HG02588 (cell line): ENCODE results near the gene GUCY1A2.
A peak's percentile ranks its signal among the peaks of the same experiment; 100 is the strongest.

ENCODE experiments used
- ATAC-seq: cut with Tn5 transposase; IDR thresholded peaks from one replicate; pipeline ENCODE4 v1.9.1; 2021; ENCODE audit warnings: mild to moderate bottlenecking, moderate library complexity; ENCODE audit not compliant: unreplicated experiment

Gene GUCY1A2

GRCh38 chr11:106763501-106763900, 254.8 kb downstream of the GUCY1A2 start:
- no peak for ATAC-seq

DNA sequence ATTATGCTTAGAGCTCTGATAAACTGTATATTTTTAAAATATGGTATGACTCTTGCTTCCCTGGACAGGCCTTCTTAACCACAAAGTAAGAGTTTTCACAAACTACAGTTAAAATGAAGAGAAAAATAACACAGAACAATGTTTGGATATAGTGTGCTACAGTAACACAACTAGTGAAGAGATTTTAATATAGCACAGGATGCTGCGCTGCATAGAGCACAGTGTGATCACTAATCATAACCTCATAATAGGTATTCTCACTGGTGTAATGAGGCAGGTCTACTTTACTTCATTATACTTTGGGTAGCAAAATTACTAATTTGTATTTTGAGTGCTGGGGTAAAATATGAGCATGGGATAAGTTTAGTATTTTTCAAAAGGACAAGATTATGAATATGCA, 256.5 kb downstream of the GUCY1A2 start:
- ATAC-seq: no peak

DNA sequence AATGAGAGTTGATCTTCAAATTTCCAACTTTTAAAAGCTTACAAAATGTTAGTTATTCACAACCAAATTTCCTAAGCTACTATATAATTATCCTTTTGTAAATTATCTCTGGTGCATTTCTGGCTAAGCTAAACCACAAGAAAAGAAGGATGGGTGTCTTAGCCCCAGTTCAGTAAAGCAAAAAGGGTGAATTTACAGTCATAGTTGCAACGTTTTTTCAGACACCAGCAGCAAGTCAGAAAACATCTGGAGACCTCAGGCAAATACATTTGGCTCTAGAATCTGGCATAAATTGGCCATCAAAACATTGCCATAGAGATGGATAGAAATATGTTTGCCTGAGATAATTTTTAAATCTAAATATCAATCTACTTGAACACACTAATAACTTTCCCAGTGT, 257.0 kb downstream of the GUCY1A2 start:
- ATAC-seq: no peak

DNA sequence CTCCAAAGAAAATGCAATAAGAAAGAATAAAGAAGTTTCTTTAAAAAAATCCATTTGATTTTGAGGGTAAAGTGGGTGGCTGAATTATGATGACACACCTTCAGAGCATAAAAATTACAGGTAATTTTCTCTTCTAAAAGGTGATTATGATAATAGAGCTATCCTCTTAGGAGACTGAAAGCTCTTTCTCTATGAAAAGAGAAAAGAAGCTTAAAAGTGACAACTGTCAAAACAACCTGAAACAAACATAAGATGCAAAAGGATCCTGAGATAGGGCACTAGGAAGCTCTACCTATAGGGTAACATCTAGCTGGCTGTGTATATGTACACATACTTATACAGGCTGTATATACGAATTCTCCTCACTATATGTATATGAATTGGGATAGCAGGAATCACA, 270.2 kb downstream of the GUCY1A2 start:
- ATAC-seq: no peak

- ATAC-seq: no peak
These were observed 272.3 kb downstream of the GUCY1A2 start for GRCh38 chr11:106745941-106746340.

DNA sequence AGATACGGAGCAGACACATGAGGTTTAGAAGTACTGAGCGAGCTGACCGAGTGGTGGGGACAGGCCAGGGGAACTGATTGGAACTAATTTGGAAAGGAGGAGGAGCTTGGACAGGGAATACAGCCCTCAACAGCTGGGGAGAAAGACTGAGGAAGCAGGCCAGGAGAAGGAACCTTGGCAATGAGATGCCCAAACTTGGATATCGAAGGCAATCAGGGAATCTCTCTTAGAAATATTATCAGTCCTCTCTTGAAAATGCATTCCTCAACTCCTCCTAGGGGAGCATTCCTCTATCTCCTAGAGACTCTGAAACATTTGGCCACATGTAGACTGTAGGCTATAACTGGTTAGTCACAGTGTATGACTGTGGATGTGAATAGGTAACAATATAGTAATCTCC, 284.6 kb downstream of the GUCY1A2 start:
- no peak for ATAC-seq

DNA sequence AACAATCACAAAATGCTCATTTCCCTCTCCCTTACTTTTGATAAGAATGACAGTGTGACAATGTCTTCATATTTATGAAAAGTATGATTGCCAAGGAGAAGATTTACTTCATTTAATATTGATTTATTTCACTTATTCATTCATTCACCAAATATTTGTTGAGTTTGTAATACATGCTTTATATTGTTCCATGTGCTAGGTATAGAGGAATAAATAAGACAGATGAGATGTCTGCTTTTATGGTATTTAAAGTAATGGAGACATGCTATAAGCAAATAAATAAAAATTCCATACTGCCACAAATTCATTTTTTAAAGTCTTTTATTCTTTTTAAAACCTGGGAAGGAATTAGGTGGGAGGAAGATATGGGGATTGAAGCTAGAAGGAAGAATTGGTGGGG, 289.4 kb downstream of the GUCY1A2 start:
- no peak for ATAC-seq

- ATAC-seq: no peak
These were observed 289.9 kb downstream of the GUCY1A2 start for GRCh38 chr11:106728379-106728778.

DNA sequence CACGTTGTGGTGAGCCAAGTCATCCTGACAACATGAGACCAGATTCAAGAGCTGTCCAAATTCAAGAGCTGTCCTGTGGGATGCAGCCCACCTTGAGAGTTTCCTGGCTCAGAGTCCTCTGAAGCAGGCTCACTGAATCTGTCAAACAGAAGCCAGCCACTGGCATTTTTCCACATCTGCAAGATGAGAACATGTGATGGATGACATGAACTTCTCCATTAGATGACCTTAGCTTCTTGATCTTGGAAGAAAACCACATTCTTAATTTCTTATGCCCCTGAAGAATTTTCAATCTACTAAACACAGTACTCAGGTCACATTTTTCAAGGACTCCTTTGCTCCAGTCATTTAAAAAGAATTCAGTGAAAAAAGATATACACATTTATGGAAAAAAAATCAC, 291.0 kb downstream of the GUCY1A2 start:
- ATAC-seq: no peak

- ATAC-seq: no peak
These were observed 293.9 kb downstream of the GUCY1A2 start for GRCh38 chr11:106724293-106724892.

DNA sequence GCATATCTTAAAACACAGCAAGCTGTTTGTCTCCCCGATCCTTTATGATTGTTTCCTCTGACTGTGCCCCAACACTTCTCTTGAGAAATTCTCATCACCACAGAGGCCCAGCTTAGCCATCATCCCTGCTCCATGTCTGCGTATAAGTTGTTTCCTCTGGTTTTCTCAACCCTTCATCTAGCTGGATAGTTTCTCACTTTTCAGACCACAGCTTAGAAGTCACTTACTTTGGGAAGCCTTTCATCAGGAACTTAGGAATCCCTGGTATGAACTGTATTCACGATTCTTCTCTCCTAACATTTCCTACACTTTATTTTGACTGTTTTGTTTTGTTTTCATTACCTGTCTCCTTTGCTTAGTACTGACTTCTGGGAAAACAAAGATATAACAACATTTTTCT, 295.2 kb downstream of the GUCY1A2 start:
- no peak for ATAC-seq

DNA sequence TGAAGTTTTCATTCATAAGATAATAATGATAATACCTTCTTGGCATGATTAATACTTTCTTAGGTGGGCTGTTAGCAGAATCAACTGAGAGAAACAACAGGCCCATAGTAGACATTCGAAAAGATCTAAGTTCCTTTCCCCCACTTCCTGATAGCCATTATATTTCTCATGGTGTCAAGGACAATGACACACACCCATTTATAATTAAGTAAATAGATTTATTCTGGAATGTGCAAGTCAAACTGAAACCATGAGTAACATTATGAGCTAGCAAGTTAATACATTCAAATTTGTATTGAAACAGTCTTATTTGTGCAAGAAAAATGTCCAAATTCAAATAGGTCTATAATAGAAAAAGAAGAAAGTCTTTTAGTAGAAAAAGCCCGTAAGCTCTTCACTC, 301.1 kb downstream of the GUCY1A2 start:
- ATAC-seq: no peak

DNA sequence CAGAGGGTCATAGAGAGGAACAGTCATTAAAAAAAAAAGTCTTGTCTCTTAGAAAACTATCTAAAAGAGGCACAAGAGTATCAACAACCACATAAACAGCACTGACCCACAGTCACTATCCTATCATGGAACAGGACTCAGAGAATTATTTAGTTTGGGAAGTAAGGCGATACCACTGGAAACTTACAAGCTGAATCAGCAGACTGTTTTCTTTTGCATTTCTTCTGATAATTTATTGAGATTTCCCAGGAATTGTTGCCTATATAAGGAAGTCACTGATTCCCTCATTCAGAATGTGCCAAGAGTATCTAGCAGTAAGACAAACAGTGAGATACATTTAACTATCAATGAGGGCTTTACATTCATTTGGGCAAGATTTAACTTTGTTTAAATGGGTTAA, 304.1 kb downstream of the GUCY1A2 start:
- ATAC-seq: no peak

DNA sequence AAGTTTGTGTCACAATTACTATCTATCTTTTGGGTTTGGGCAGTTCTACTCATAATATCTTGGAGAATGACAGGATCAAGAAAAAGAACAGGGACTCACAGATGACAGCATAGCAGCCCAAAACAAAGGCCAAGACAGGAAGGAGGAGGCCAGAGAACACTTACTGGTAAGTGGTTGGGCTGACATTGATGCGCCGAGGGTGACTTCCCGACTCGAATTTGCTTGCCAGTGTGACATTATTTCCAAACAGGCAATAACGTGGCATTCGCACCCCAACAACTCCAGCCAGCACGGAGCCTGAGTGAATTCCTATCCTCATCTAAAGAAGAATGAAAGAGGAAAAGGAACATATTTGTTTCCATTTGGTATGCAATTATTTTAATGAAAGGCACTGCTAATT, 309.9 kb downstream of the GUCY1A2 start:
- no peak for ATAC-seq

GRCh38 chr11:106706355-106706754, 311.9 kb downstream of the GUCY1A2 start:
- no peak for ATAC-seq

- ATAC-seq: no peak
These were observed 315.5 kb downstream of the GUCY1A2 start for GRCh38 chr11:106702805-106703204.

DNA sequence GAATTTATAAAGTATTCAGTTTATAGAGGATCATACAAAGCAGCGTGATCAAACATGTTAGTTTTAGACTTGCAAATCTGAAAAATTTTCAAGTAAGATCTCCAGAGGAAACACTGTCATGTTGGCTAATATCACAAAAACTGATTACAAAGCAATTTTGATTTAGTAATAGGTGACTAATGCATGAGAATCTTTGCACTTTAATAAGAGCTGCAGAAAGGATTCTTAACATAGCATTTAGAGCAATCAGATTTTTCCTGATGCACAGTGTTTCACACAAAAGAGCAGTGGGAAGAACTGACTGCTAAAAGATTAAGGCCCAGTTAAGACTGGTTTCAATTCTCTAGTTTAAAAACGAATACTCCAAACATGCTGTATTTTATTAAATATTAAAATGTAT, 321.2 kb downstream of the GUCY1A2 start:
- no peak for ATAC-seq

- ATAC-seq: no peak
These were observed 322.8 kb downstream of the GUCY1A2 start for GRCh38 chr11:106695506-106695905.

GRCh38 chr11:106694501-106694900, 323.8 kb downstream of the GUCY1A2 start:
- ATAC-seq: no peak

- no peak for ATAC-seq
These were observed 326.4 kb downstream of the GUCY1A2 start for GRCh38 chr11:106691807-106692365.

DNA sequence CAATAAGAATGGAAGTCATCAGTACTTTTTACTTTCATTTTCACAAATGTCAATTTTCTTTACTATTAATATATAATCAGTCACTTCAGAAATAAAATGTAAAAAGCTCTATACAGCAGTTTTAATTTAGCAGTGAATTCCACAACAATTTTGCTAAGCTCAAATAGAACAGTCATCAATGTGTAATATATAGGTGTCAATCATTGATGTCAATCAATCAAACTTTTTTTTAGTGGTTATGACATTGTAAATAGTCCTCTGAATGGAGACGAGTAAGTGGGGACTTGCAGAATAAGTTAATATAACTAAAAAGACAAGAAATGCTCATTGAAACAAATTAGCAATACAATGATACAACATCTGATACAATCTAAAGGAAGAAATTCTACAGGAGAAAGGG, 327.4 kb downstream of the GUCY1A2 start:
- ATAC-seq: no peak

DNA sequence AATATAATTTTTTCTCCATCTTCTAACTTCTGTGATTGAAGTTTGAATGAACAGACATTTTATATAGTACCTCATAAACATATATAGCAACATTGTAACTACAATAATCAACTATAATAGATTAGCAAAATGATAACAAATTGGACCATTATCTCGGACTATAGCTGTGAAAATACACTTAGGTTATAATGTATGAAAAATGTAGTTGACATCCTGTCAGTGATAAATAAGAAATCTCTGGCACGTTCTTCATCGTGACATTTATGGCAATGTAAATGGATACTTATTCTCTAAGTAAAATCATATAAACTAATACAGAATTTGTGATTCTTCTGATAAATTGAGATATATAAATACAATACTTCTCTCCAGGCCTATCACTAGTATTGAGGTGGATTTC, 333.3 kb downstream of the GUCY1A2 start:
- ATAC-seq: no peak

DNA sequence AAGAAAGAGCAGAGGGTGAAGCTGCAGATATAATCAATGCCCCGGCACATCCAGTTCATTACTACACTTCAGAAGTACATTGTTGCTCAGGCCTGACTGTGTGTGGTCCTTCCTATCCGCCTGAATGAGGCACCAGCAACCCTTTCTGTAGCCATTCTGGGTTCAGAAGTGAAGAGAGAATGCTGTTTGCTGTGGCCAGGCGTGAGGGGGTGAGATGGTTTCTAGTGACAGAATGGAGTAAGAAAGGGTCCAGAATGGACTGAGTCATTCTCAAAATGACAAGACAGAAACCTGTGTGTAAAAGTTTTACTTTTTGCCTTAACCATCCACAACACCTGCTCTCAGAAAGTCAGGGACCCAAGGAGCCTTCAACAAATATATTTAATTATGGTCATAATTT, 334.8 kb downstream of the GUCY1A2 start:
- peak; percentile 68 for ATAC-seq
